Left lobe of liver (tissue), 2 donors: ENCODE results near the gene FXYD7. TPM values are rescaled to one million over a fixed set of nuclear protein-coding genes. Genes with fewer than 3 reads are reported as not detected.

Experiments used
- ATAC-seq: fragments of 200-7000 bp; cut with Tn5 transposase; one replicate; pipeline ENCODE4 v1.9.1; 2020; ENCODE audit warnings: mild to moderate bottlenecking, moderate library complexity
- DNase-seq: peaks from one replicate; pipeline ENCODE4 v3.0.0-alpha.2; 2020; ENCODE audit warnings: low spot score
- total RNA-seq: library from RNA; stranded (reverse); gene quantifications from one replicate; pipeline ENCODE4 v1.2.1, GENCODE V29; 2021
- donor health status: DM: no; HTN: no; CAD: no; lungs with moderate emphysema.
- donor health status: DM: no; HTN: yes; CAD: no.

The FXYD7 gene
- total RNA-seq, 1 donor from 2014 or later = 0.60 TPM

GRCh38 chr19:35109395-35110112 lies 33.5 kb upstream of the FXYD7 start:
- ATAC-seq (no peak), DNase-seq (no peak)

- DNase-seq (no peak), ATAC-seq (no peak)
Measured at GRCh38 chr19:35110974-35111373, 32.1 kb upstream of the FXYD7 start.

- no peak for DNase-seq
Measured at GRCh38 chr19:35112995-35113688, 29.9 kb upstream of the FXYD7 start.

GRCh38 chr19:35114353-35115176 lies 28.5 kb upstream of the FXYD7 start:
- DNase-seq (no peak), ATAC-seq (peak; percentile 84)

More at GRCh38 chr19:35112995-35113688, 29.9 kb upstream of the FXYD7 start:
- no peak for ATAC-seq

- ATAC-seq = no peak
- no peak for DNase-seq
Measured at GRCh38 chr19:35115177-35115951, 27.7 kb upstream of the FXYD7 start, which contains the start of gene FXYD3. TSS of gene FXYD3 (plus strand) at chr19:35115823. CDS start at chr19:35119377, 3,554 bp downstream.

GRCh38 chr19:35116072-35116801 lies 26.8 kb upstream of the FXYD7 start:
- ATAC-seq = no peak
- no peak for DNase-seq

- ATAC-seq (no peak), DNase-seq (no peak)
Measured at GRCh38 chr19:35117116-35117515, 25.9 kb upstream of the FXYD7 start.

GRCh38 chr19:35117799-35118198 lies 25.3 kb upstream of the FXYD7 start:
- ATAC-seq (no peak), DNase-seq (no peak)

- DNase-seq (no peak), ATAC-seq (peak; percentile 5)
Measured at GRCh38 chr19:35118268-35119020, 24.6 kb upstream of the FXYD7 start.

- DNase-seq (no peak), ATAC-seq (no peak)
Measured at GRCh38 chr19:35119091-35119490, 24.0 kb upstream of the FXYD7 start.

GRCh38 chr19:35119578-35120155 lies 23.4 kb upstream of the FXYD7 start:
- DNase-seq (no peak), ATAC-seq (peak; percentile 10)

GRCh38 chr19:35120492-35120891 lies 22.6 kb upstream of the FXYD7 start:
- ATAC-seq = no peak
- DNase-seq = no peak

GRCh38 chr19:35120898-35121297 lies 22.2 kb upstream of the FXYD7 start:
- DNase-seq (no peak), ATAC-seq (no peak)

GRCh38 chr19:35122687-35123551 lies 20.1 kb upstream of the FXYD7 start:
- DNase-seq (no peak), ATAC-seq (no peak)

GRCh38 chr19:35123573-35123972 lies 19.5 kb upstream of the FXYD7 start:
- peak; percentile 3 for ATAC-seq

GRCh38 chr19:35124098-35125060 lies 18.7 kb upstream of the FXYD7 start:
- ATAC-seq (peak; percentile 94), DNase-seq (peak; percentile 95)

More at GRCh38 chr19:35123573-35123972, 19.5 kb upstream of the FXYD7 start:
- no peak for DNase-seq

- DNase-seq (no peak), ATAC-seq (no peak)
Measured at GRCh38 chr19:35125270-35125717, 17.8 kb upstream of the FXYD7 start.
